AG09319 (cell line): Measurements from ENCODE around the gene CYP19A1.

Experiments
- DNase-seq: peaks from one replicate; pipeline ENCODE4 v3.0.0-alpha.2; 2010; ENCODE audit warnings: low read depth; ENCODE audit errors: extremely low read depth
- CTCF ChIP-seq: IDR thresholded peaks from 2 replicates; pipeline ENCODE4 v1.5.1; 2011; ENCODE audit warnings: low read depth, mild to moderate bottlenecking, inconsistent platforms, low read length, moderate library complexity

The CYP19A1 gene

GRCh38 chr15:51325167-51325566, 13.2 kb downstream of the CYP19A1 start:
- no peak for DNase-seq
- TF ChIP-seq CTCF, result no peak

- TF ChIP-seq CTCF, result no peak
These were observed 14.6 kb downstream of the CYP19A1 start for GRCh38 chr15:51323749-51324148.

GRCh38 chr15:51322621-51323296, 15.6 kb downstream of the CYP19A1 start:
- no peak for TF ChIP-seq CTCF
- DNase-seq, result no peak

More at GRCh38 chr15:51323749-51324148, 14.6 kb downstream of the CYP19A1 start:
- DNase-seq, result no peak

- DNase-seq, result no peak
- TF ChIP-seq CTCF, result no peak
These were observed 17.1 kb downstream of the CYP19A1 start for GRCh38 chr15:51321316-51321715.

GRCh38 chr15:51320843-51321242, 17.6 kb downstream of the CYP19A1 start:
- TF ChIP-seq CTCF, result no peak
- no peak for DNase-seq

- DNase-seq, result no peak
- TF ChIP-seq CTCF, result no peak
These were observed 18.9 kb downstream of the CYP19A1 start for GRCh38 chr15:51319539-51319938.

- no peak for DNase-seq
- TF ChIP-seq CTCF, result no peak
These were observed 19.8 kb downstream of the CYP19A1 start for GRCh38 chr15:51318382-51319150.
